Islet precursor cell (in vitro differentiated cells): ENCODE data around the gene SPATC1L.

Source experiments
- DNase-seq: peaks from one replicate; pipeline ENCODE4 v3.0.0-alpha.2; 2018

Gene SPATC1L

DNA sequence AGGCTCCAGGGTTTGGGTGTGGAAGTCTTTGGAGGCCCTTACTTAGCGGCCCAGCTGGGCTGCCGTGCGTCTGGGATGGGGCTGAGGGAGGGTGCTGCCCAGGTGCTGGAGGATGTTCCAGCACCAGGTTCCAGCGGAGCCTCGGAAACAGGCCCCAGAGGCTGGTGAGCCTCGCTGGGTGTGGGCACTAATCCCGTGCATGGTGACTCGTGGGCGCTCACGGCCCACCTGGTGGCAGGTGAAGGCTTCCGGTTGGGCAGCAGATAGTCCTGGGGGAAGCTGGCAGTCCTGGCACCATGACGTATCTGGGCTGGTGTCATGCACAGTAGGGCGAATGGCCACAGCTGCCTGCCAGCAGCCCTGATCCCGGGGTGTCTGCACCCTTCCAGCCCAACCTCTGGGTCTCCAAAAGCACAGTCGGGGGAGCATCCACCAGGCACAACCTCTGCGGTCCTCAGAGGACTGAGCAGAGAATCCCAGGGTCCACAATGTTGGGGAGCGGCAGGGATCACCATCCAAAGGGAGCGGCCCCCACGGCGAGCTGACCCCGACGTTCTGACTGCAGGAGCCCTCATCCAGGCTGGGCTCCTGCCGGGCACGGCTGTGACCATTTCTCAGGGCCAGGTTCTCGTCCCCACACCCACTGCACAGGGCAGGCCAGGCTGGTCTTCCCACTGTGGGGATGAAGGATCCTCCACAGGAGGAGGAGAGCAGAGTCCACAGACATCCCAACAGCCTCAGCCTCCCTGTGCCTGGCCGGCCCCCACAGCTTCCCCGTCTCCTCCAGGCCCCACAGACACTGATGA, 54.2 kb downstream of the SPATC1L start:
- DNase-seq, result no peak

DNA sequence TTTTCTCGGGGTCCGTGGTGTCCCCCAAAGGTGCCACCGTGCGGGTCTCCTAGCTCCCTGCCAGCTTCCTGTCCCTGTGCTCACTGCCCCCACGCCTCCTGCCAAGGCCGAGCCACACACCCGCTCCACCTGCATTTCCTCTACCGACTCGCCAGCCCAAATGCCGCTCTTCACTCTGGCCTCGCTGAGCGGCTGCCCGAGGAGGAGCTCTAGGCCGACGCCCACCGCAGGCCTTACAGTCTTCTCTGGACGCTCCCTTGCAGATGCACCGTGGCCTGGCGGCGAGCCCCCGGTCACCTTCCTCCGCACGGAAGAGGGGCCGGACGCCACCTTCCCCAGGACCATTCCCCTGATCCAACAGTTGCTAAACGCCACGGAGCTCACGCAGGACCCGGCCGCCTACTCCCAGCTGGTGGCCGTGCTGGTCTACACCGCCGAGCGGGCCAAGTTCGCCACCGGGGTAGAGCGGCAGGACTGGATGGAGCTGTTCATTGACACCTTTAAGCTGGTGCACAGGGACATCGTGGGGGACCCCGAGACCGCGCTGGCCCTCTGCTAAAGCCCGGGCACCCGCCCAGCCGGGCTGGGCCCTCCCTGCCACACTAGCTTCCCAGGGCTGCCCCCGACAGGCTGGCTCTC, 55.2 kb downstream of the SPATC1L start:
- DNase-seq, result peak; percentile 47

DNA sequence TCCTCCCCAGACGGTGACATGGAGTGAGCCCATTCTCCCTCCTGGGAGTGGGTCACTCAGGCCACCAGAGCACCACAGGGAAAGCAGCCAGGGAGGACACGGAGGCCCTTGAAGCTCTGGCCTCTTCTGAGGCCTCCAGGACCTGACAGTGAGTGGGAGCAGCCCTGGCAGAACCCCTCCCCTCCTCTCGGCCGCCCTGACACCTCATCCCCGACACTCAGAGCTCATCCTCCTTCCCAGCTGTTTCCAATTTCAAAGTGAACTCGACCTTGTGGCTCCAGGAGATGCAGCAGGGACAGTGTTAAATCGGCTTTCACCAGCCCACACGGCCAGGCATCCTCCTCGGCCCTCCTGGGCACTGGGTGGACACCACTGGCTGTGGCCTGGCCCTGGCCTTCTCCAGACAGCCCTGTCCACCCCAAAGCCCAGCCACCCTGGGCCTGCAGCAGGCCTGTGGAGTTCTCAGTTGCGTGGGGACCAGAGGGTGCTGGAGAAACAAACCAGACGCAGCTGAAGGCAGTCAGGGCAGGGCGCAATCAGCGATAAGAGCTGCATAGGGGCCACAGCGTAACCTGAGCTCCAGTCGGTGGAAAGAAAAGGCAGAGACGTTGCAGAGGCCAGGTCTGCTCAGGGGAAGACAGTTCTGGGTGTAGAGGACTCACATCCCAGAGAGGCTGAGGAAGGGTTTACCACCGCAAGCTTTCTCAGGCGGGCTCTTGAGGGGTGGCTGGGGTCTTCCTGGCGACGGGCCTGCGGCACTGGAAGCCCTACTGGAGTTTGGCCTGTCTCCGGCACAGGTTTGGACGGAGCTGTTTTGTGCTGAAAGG, 55.9 kb downstream of the SPATC1L start:
- peak; percentile 63 for DNase-seq

DNA sequence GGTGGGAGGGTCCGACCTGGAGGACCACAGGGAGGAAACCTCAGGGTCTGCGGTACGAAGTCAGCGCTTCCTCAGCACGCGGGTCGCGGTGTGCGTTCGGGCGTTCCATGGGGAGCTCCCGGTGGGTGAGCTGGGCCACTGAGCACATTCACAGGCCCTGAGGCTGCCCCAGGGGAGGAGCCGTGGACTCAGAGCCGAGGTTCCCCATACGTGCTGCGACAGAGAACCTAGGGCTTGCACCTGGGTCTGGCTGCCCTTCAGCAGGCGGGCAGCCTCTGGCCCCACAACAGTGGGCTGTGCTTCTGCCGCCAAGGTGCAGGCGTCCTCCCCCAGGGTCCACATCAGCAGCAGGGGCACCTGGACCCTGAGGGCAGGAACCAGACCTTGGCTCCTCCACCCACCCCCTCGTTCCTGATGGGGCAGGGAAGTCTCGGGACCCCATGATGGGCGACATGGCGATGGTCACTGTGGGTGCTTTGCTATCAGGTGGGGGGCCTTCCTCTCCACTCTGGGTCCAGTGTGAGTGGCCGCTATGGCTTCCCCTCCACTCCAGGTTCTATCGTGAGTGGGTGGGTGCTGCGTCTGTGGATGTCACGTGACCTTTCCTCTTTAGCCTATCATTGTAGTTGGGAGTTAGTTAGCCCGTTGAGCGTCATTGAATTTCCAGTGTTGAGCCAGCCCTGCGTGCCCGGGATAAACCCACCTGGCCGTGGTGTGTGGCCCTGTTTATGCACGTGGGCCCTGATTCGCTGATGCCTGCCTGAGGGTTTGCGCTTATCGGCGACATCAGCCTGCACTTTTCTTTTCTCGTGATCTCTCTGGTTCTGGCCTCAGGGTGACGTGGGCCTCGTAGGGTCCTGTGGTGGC, 56.8 kb downstream of the SPATC1L start:
- DNase-seq, result peak; percentile 49

DNA sequence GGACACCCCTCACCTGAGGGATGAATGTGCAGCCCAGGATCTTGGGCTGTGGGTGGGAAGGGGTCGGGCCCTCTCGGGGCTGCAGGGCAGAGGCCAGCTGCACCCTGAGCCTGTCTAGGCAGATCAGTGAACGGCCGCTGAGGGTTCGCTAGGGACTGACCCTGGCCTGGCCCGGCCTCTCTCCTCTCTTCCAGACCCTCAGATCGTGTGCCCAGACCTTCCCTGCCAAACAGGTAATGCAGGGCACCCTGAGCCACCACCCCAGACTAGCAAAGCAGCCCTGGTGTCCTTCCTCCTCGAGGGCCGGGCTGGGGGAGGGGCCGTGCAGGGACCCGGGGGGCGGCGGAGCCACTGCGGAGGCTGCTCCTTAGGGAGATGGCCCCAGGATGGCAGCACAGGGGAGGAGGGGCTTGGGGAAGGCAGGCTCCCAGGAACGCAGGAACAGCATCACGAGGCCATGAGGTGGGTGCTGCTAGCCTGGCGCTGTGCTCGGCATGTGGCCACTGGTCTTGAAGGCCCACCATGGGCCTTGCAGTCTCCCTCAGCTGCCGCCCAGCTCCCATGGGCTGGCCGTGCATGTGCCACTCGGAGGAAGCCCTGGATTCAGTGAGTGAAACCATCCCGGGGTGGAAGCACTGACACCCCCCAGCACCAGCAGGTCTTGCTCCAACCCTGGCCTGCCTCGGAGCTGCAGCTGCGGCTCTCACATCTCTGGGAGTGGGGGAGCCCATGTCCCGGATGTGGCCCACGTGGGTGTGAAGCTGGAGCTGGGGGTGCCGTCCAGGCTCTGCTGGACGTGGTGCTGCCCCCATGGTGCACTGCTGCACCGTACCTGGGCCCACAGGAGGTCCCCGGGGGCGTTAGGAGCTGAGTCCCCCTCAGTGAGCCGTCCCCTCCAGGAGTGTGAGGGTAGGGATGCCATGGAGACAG, 57.7 kb downstream of the SPATC1L start:
- peak; percentile 47 for DNase-seq

DNA sequence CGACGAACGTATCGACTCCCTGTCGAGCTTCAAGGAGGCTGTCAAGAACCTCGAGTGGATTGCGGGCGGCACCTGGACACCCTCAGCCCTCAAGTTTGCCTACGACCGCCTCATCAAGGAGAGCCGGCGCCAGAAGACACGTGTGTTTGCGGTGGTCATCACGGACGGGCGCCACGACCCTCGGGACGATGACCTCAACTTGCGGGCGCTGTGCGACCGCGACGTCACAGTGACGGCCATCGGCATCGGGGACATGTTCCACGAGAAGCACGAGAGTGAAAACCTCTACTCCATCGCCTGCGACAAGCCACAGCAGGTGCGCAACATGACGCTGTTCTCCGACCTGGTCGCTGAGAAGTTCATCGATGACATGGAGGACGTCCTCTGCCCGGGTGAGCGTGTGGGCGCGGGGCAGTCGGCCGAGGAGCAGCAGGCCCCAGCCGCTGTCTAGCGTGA, 58.4 kb downstream of the SPATC1L start:
- peak; percentile 46 for DNase-seq

DNA sequence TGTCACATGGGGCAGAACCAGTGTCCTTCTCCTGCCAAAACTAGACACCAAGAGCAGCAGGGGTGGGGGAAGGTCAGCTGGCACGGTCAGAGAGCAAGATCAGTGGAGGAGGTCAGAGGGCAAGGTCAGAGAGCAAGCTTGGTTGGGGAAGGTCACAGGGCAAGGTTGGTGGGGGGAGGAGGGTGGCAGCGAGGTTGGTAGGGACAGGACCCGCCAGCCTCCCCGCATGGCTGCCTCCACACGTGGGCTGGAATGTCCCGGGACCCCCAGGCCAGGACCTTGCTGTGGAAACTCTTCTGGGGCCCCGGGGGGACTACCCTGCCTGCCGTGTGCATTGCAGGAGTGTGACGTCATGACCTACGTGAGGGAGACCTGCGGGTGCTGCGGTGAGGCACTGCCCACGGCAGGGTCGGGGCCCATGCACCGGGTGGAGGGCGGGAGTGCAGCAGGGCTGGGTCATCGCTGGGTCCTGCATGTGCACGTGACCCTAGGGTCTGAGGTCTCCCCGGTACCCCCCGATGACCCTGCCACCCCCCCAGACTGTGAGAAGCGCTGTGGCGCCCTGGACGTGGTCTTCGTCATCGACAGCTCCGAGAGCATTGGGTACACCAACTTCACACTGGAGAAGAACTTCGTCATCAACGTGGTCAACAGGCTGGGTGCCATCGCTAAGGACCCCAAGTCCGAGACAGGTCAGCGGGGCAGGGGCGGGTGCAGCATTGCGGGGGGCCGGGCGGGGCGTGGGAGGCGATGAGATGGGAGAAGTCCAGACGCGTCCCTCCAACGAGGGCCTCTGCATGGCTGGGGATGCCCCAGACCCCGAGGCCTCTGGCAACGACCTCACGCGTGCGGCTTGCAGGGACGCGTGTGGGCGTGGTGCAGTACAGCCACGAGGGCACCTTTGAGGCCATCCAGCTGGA, 59.1 kb downstream of the SPATC1L start:
- peak; percentile 51 for DNase-seq

DNA sequence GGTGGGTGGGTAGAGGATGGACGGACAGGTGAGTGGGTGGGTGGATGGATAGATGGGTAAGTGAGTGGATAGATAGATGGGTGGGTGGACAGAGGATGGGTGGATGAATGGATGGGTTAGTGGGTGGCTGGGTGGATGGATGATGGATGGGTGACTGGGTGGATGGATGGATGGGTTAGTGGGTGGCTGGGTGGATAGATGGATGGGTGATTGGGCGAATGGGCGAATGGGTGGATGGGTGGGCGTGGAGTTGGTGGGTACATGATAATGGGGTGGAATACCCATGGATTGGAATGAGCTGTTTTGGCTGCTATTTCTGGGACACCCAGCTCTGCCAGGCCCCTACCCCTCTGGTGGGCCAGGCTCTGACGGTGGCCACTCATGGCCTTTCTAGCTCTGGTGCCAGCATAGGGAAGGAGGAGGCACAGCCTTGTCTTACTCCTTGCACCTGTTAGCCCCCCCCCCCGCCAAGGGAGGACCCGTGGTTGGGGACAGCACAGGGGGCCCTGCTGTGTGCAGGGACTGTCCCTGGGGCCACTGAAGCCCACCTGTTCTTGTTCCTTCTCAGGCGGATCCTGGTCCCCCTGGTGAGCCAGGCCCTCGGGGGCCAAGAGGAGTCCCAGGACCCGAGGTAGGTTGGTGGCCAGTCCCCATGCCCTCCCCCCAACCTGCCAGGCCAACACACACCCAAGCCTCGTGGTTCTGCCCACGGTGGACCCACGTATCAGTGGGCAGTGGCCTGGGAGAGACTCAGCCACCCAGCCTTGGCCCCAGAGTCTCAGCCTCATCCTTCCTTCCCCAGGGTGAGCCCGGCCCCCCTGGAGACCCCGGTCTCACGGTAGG, 60.0 kb downstream of the SPATC1L start:
- peak; percentile 46 for DNase-seq

DNA sequence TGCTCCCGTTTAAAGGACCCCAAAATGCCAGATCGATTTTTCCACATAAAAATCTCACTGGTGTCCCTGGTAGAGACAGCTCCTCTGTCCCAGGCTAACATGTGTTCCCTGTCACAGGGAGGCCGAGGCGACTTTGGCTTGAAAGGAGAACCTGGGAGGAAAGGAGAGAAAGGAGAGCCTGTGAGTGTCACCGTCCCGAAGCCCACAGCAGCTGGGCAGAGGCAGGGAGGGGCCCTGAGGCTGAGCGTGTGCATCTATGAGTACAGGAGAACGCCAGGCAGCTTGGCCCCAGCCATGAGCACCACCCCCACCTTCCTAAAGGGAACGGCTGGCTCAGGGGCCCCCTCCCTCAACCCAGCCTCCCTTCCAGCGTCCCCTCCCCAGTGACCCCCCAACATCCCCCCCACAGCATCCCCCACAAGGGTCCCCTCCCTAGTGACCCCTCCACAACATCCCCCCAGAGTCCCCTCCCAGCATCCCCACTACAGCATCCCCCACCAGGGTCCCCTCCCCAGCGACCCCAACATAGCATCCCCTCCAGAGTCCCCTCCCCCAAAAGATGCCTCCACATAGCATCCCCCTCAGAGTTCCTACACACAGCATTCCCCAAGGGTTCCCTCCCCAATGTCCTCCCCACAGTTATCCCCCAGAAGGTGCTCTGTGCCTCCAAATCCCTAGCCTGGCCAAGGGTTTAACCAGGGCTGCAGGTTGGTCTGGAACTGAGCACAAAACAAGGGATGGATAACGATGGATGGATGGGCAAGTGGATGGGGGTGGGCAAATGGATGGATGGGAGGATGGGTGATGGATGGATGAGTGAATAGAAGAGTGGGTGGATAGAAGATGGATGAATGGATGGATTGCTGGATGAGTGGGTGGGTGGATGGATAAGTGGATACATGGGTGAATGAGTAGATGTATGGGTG, 61.2 kb downstream of the SPATC1L start:
- peak; percentile 32 for DNase-seq

DNA sequence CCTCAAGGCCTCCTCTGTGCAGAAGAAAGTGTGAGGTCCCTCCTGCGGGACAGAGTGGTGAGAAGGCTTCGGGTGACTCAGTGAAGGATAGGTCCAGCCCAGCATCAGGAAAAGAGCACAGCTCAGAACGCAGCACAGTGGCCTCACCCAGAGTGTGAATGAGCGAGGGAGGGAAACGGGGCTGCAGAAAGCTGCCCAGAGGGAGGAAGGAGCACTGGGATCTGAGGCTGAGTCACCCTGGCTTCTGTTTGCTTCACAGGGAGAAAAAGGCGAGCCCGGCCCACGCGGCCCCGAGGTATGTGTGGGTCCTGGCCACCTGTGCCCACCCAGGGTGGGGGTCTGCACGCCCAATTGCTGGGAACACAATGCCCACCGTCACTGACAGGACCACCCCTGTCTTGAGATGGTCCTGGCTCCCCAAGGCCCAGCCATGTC, 62.0 kb downstream of the SPATC1L start:
- peak; percentile 53 for DNase-seq

DNA sequence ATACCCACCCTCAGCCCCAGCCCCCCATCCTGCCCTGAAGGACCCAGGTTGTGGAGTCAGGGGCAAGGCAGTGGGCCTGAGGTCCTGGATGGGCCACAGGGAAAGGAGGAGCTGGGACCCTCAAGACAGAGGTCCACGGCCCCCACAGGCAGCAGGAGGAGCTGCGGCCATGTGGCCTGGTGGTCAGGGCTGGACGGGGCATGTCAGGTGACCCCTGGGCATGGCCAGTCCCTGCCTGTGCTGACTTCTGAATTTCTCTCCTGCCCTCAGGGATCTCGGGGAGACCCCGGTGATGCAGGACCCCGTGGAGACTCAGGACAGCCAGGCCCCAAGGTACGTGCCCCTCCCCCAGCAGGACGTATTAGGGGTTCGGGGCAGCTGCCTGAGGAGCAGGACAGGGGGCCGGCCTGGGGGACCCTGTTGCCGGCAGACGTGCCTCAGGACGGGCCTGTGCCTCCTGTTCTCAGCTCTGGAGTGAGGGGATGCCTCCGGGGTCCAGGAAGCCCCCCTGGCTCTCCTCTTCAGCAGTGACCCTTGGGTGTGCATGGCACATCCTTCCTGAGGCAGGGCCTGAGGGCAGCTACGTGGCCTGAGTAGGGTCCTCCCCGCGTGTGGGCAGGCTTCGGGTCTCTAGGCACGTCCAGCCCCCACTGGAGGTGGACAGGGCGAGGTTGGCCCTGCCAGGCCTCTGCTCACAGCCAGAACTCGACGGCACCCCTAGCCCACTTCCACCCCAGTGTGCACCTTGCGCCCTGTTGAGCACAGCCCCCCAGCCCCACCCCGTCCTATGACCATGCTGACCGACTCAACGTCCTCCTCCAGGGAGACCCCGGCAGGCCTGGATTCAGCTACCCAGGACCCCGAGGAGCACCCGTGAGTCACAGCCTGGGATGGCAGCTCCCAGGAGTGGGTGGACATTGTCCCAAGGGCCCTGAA, 62.7 kb downstream of the SPATC1L start:
- peak; percentile 38 for DNase-seq

DNA sequence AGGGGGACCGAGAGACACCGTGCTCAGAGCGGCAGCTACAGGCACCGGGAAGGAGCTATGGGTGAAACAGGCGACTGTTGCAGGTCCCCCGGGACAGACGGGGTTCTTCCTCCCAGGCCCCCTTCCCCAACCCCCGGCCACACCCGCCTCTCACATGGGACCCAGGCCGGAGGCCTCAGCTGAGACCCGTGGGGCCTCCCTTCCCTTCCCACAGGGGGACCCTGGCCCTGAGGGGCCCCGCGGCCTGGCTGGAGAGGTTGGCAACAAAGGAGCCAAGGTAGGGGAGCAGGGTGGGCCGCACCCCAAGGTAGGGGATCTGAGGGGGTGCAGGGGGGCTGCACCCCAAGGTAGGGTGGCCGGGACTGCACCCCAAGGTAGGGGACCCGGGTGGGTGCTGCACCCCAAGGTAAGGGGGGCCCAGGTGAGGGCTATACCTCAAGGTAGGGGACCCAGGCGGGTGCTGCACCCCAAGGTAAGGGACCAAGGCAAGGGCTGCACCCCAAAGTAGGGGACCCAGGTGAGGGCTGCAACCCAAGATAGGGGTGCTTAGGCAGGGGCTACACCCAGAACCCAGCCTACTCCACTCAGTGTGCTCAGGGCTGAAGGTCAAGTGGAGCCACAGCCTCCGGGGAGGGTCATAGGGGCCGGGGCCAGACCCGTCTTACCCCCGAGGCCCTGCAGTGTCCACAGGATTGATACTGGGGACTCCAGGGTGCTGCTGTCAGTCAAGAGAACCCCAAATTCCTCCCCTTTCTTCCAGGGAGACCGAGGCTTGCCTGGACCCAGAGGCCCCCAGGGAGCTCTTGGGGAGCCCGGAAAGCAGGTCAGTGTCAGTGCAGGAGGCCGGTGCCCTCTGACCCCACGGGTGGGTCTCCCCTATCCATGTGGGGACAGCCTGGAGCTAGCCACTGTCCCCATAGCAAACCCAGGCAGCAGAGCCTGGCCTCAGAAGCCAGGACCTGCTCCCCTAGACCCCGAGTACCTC, 63.7 kb downstream of the SPATC1L start:
- peak; percentile 31 for DNase-seq

DNA sequence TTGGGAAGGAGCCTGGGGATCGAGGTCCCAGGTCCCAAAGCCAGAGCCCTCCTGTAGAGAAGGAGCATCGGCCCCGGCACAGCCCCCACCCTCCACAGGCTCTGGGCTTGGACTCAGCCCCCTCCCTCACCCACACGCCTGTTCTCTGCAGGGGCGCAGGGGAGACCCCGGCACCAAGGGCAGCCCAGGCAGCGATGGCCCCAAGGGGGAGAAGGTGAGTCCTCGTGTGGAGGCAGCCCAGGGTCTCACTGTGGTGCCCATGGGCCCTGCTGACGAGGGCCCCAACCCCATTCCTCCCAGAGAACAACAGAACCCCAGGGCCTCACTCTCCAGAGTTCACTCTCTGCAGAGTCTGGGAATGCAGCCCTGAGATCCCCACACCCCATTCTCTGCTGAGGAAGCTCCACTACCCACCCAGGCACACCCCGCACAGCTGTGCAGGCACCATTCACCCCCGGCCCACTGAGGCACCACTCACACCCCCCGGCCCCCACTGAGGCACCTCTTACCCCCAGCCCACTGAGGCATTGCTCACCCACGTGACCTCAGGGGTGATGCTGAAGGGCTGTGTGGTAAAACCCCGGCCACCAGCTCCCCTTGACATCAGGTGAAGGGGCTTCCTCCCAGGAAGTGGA, 64.5 kb downstream of the SPATC1L start:
- DNase-seq, result peak; percentile 22

DNA sequence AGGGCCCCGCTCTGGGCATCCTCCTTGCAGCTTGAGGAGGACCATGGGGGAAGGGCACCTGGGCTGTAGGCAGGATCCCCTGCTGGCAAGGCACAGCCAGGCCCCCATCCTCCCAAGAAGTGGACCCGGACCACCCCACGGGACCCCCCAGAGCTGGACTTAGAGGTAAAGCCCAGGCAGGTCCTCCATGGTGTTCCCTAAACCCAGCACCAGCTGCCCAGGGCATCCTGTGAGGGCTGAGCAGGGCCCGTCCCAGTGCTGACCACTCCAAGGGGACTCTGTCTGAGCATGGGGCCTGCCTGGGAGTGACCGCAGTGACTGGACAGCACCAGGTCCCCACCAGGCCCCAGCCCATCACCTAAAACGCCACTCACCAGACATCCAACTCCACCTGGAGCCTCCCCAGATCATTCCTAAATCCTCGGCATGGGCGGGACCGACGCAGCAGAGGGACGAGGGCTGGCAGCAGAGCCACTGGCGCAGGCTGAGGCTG, 65.1 kb downstream of the SPATC1L start:
- DNase-seq, result peak; percentile 51
